Loucy (cell line): ENCODE measurements around the gene MSL3B.

Experiments used
- H2AFZ ChIP-seq: fragments of 200-600 bp; sonication (generic); 2 replicates; pipeline ENCODE4 v1.6.0; 2016; ENCODE audit warnings: antibody characterized with exemption, mild to moderate bottlenecking, low read length, moderate library complexity
- H3F3A ChIP-seq: fragments of 200-600 bp; 2 replicates; pipeline ENCODE4 v1.6.0; 2016; ENCODE audit warnings: antibody characterized with exemption, low read depth, mild to moderate bottlenecking
- H3K27me3 ChIP-seq: fragments of 200-600 bp; sonication (generic); 2 replicates; pipeline ENCODE4 v1.6.1; 2014; ENCODE audit warnings: low read length, mild to moderate bottlenecking; ENCODE audit not compliant: insufficient read depth, poor library complexity, severe bottlenecking
- H3K36me3 ChIP-seq: fragments of 200-600 bp; sonication (generic); 2 replicates; pipeline ENCODE4 v1.6.1; 2016; ENCODE audit warnings: low read length; ENCODE audit not compliant: insufficient read depth
- H3K4me1 ChIP-seq: fragments of 200-600 bp; sonication (generic); 2 replicates; pipeline ENCODE4 v1.5.1; 2014; ENCODE audit warnings: low read length, mild to moderate bottlenecking; ENCODE audit not compliant: insufficient read depth, poor library complexity, severe bottlenecking
- H3K4me2 ChIP-seq: fragments of 200-600 bp; sonication (generic); 2 replicates; pipeline ENCODE4 v1.6.0; 2014; ENCODE audit warnings: antibody characterized with exemption, low read length, low read depth, mild to moderate bottlenecking; ENCODE audit not compliant: poor library complexity, severe bottlenecking
- H3K4me3 ChIP-seq: fragments of 200-600 bp; sonication (generic); 2 replicates; pipeline ENCODE4 v1.5.1; 2014; ENCODE audit warnings: low read length, mild to moderate bottlenecking, mixed read lengths; ENCODE audit not compliant: poor library complexity, severe bottlenecking
- H3K79me2 ChIP-seq: fragments of 200-600 bp; sonication (generic); 2 replicates; pipeline ENCODE4 v1.6.1; 2014; ENCODE audit warnings: low read length; ENCODE audit not compliant: insufficient read depth
- H3K9ac ChIP-seq: fragments of 200-600 bp; sonication (generic); 2 replicates; pipeline ENCODE4 v1.6.0; 2014; ENCODE audit warnings: mild to moderate bottlenecking, low read depth, low read length, moderate library complexity; ENCODE audit not compliant: poor library complexity, severe bottlenecking
- H3K9me2 ChIP-seq: fragments of 200-600 bp; sonication (generic); replicated peaks from 2 replicates; pipeline ENCODE4 v1.6.1; 2016; ENCODE audit warnings: low read depth, low read length, mixed read lengths
- H3K9me3 ChIP-seq: fragments of 200-600 bp; sonication (generic); 2 replicates; pipeline ENCODE4 v1.6.1; 2014; ENCODE audit warnings: mild to moderate bottlenecking, antibody characterized with exemption, low read length, low read depth; ENCODE audit not compliant: insufficient read depth
- H4K20me1 ChIP-seq: fragments of 200-600 bp; sonication (generic); 2 replicates; pipeline ENCODE4 v1.6.0; 2014; ENCODE audit warnings: antibody characterized with exemption, low read length, mild to moderate bottlenecking; ENCODE audit not compliant: insufficient read depth, poor library complexity, severe bottlenecking
- CTCF ChIP-seq: fragments of 200-600 bp; sonication (generic); conservative IDR thresholded peaks from 2 replicates; pipeline ENCODE4 v1.5.1; 2014; ENCODE audit warnings: mild to moderate bottlenecking, antibody characterized with exemption, low read length
- EZH2phosphoT487 ChIP-seq: fragments of 200-600 bp; IDR thresholded peaks from 2 replicates; pipeline ENCODE4 v1.6.1; 2018; ENCODE audit warnings: antibody characterized with exemption, mild to moderate bottlenecking, moderate library complexity, borderline replicate concordance

The MSL3B gene

GRCh38 chr2:233844064-233844807, 23.9 kb downstream of the MSL3B start:
- Histone ChIP-seq H3K4me1 (peaks cover 40% of the 10 kb centered on the region), H3K79me2 (peaks cover 100% of the 10 kb centered on the region), H3K27me3 (no peaks in the 10 kb centered on the region), H4K20me1 (peaks cover 52% of the 10 kb centered on the region), H3K4me3 (no peak overlapping the region), H3F3A (no peaks in the 10 kb centered on the region), H3K36me3 (peaks cover 99% of the 10 kb centered on the region), H3K9ac (no peak overlapping the region), H3K9me2 (no peaks in the 10 kb centered on the region), H3K4me2 (no peak overlapping the region), H2AFZ (no peak overlapping the region), H3K9me3 (no peaks in the 10 kb centered on the region)
- TF ChIP-seq EZH2phosphoT487 (no peak), CTCF (no peak)

- H3K4me2 ChIP-seq = peak overlapping the region; percentile 68
- no peak overlapping the region for H2AFZ ChIP-seq
- H3K4me3 ChIP-seq = peak overlapping the region; percentile 60
- peaks cover 50% of the 10 kb centered on the region for H4K20me1 ChIP-seq
- H3K79me2 ChIP-seq = peaks cover 100% of the 10 kb centered on the region
- H3K9ac ChIP-seq = no peak overlapping the region
- H3K36me3 ChIP-seq = peaks cover 98% of the 10 kb centered on the region
- H3K27me3 ChIP-seq = no peaks in the 10 kb centered on the region
- TF ChIP-seq EZH2phosphoT487 = no peak
- no peak for TF ChIP-seq CTCF
- H3K9me3 ChIP-seq = no peaks in the 10 kb centered on the region
- no peaks in the 10 kb centered on the region for H3K9me2 ChIP-seq
- H3K4me1 ChIP-seq = peaks cover 41% of the 10 kb centered on the region
- no peaks in the 10 kb centered on the region for H3F3A ChIP-seq
These were observed 27.0 kb downstream of the MSL3B start for GRCh38 chr2:233841183-233841582.

- TF ChIP-seq EZH2phosphoT487 = no peak
- no peak for TF ChIP-seq CTCF
- Histone ChIP-seq H3K4me1 (peaks cover 41% of the 10 kb centered on the region), H3K4me2 (peak overlapping the region; percentile 68), H3K36me3 (peaks cover 98% of the 10 kb centered on the region), H4K20me1 (peaks cover 52% of the 10 kb centered on the region), H3K9me2 (no peaks in the 10 kb centered on the region), H3K9ac (peak overlapping the region; percentile 46), H3K79me2 (peaks cover 100% of the 10 kb centered on the region), H3K9me3 (no peaks in the 10 kb centered on the region), H3F3A (no peaks in the 10 kb centered on the region), H3K27me3 (no peaks in the 10 kb centered on the region), H3K4me3 (peak overlapping the region; percentile 60), H2AFZ (no peak overlapping the region)
These were observed 27.7 kb downstream of the MSL3B start for GRCh38 chr2:233840520-233840919.
